HepG2 (cell line): Measurements from ENCODE around the gene VEGFA. TPM values are rescaled to one million over a fixed set of nuclear protein-coding genes. Genes with fewer than 3 reads are reported as not detected.

Source experiments
- ADNP ChIP-seq: sonication (generic); formaldehyde crosslinking; IDR thresholded peaks from 2 replicates; pipeline ENCODE4 v1.4.0; 2020; ENCODE audit warnings: missing genetic modification reagents
- AGO1 ChIP-seq: fragments of 200-400 bp; formaldehyde crosslinking; IDR thresholded peaks from 2 replicates; pipeline ENCODE4 v1.6.1; 2017; ENCODE audit warnings: mild to moderate bottlenecking, low read depth, low read length, moderate library complexity; ENCODE audit not compliant: poor library complexity, severe bottlenecking
- CBX2 ChIP-seq, 2 experiments: fragments of 200-600 bp in 1 of 2; sonication (generic); formaldehyde crosslinking in 1 of 2; IDR thresholded peaks; 2 replicates each; pipeline versions ENCODE4 v1.7.0 to v1.8.1; 2018 to 2022; ENCODE audit warnings: low read depth in 2 of 2, low read length in 1 of 2, mild to moderate bottlenecking in 1 of 2, missing genetic modification reagents in 1 of 2
- CREM ChIP-seq, 2 experiments: sonication (generic) in 1 of 2; formaldehyde crosslinking in 1 of 2; IDR thresholded peaks; 2 replicates each; pipeline versions ENCODE4 v1.4.0 to v1.6.1; 2016 to 2020; ENCODE audit warnings: antibody characterized with exemption in 1 of 2, mild to moderate bottlenecking in 1 of 2, missing genetic modification reagents in 1 of 2
- EEA1 ChIP-seq: sonication (generic); formaldehyde crosslinking; IDR thresholded peaks from 2 replicates; pipeline ENCODE4 v1.5.1; 2020; ENCODE audit warnings: mild to moderate bottlenecking, missing genetic modification reagents, borderline replicate concordance
- GATA4 ChIP-seq: sonication (generic); IDR thresholded peaks from 2 replicates; pipeline ENCODE4 v1.6.1; 2016; ENCODE audit warnings: antibody characterized with exemption, low read depth, borderline replicate concordance
- KAT2B ChIP-seq: fragments of 150-350 bp; IDR thresholded peaks from 2 replicates; pipeline ENCODE4 v1.6.1; 2014; ENCODE audit warnings: low read depth, low read length, borderline replicate concordance
- MZF1 ChIP-seq: sonication (generic); formaldehyde crosslinking; IDR thresholded peaks from 2 replicates; pipeline ENCODE4 v1.8.1; 2023; ENCODE audit warnings: mild to moderate bottlenecking, missing genetic modification reagents, borderline replicate concordance
- NRL ChIP-seq: sonication (generic); formaldehyde crosslinking; IDR thresholded peaks from 2 replicates; pipeline ENCODE4 v1.5.0; 2020; ENCODE audit warnings: missing genetic modification reagents, mild to moderate bottlenecking, moderate library complexity, borderline replicate concordance
- ONECUT2 ChIP-seq: sonication (generic); formaldehyde crosslinking; IDR thresholded peaks from 2 replicates; pipeline ENCODE4 v1.4.0; 2020; ENCODE audit warnings: missing genetic modification reagents
- SAFB2 ChIP-seq: sonication (generic); formaldehyde crosslinking; IDR thresholded peaks from 2 replicates; pipeline ENCODE4 v1.5.1; 2020; ENCODE audit warnings: missing genetic modification reagents, low read depth, mild to moderate bottlenecking, borderline replicate concordance
- SMAD9 ChIP-seq: sonication (generic); formaldehyde crosslinking; IDR thresholded peaks from 2 replicates; pipeline ENCODE4 v1.5.1; 2020; ENCODE audit warnings: mild to moderate bottlenecking, missing genetic modification reagents
- TOE1 ChIP-seq: sonication (generic); formaldehyde crosslinking; IDR thresholded peaks from 2 replicates; pipeline ENCODE4 v1.4.0; 2020; ENCODE audit warnings: mild to moderate bottlenecking, missing genetic modification reagents
- ZBTB39 ChIP-seq: sonication (generic); formaldehyde crosslinking; IDR thresholded peaks from 2 replicates; pipeline ENCODE4 v1.5.0; 2020; ENCODE audit warnings: missing genetic modification reagents
- ZNF101 ChIP-seq: sonication (generic); formaldehyde crosslinking; IDR thresholded peaks from 2 replicates; pipeline ENCODE4 v1.4.0; 2020; ENCODE audit warnings: mild to moderate bottlenecking, low read depth, missing genetic modification reagents, borderline replicate concordance
- ZNF143 ChIP-seq: sonication (generic); formaldehyde crosslinking; IDR thresholded peaks from 2 replicates; pipeline ENCODE4 v1.4.0; 2020; ENCODE audit warnings: missing genetic modification reagents
- ZNF354B ChIP-seq: sonication (generic); formaldehyde crosslinking; IDR thresholded peaks from 2 replicates; pipeline ENCODE4 v1.8.0; 2022; ENCODE audit warnings: mild to moderate bottlenecking, missing genetic modification reagents
- ZNF556 ChIP-seq: sonication (generic); formaldehyde crosslinking; IDR thresholded peaks from 2 replicates; pipeline ENCODE4 v1.4.0; 2020; ENCODE audit warnings: mild to moderate bottlenecking, missing genetic modification reagents, borderline replicate concordance
- ZNF615 ChIP-seq: sonication (generic); formaldehyde crosslinking; IDR thresholded peaks from 2 replicates; pipeline ENCODE4 v1.5.0; 2020; ENCODE audit warnings: mild to moderate bottlenecking, missing genetic modification reagents, borderline replicate concordance
- ZNF704 ChIP-seq: sonication (generic); formaldehyde crosslinking; IDR thresholded peaks from 2 replicates; pipeline ENCODE4 v1.8.1; 2023; ENCODE audit warnings: mild to moderate bottlenecking, inconsistent platforms, moderate library complexity, missing genetic modification reagents, borderline replicate concordance
- polyA plus RNA-seq, 8 experiments: library from polyadenylated mRNA; depleted of rRNA in 3 of 8; stranded (reverse) in 7 of 8; unstranded in 1 of 8; fragments of >200 nt; fragmentation: Illumina TruSeq in 4 of 8; extraction: Trizol in 4 of 8; gene quantifications; 2 replicates each; pipeline versions ENCODE4 v1.2.1 to v1.2.3, GENCODE V29; 2011 to 2016; ENCODE audit warnings: low read depth in 4 of 8, missing spikeins in 1 of 8, mixed read lengths in 1 of 8; ENCODE audit not compliant: insufficient read depth in 1 of 8
- total RNA-seq, 5 experiments: library from RNA; depleted of rRNA; stranded (reverse); fragments of >200 nt; fragmentation: Illumina TruSeq; extraction: Trizol; gene quantifications; 2 replicates each; pipeline ENCODE4 v1.2.3, GENCODE V29; 2016; ENCODE audit warnings: low read depth in 1 of 5
- TF ChIP-seq, protein P1 (sequence below): sonication (generic); formaldehyde crosslinking; IDR thresholded peaks from 2 replicates; pipeline ENCODE4 v1.4.0; 2020; ENCODE audit warnings: mild to moderate bottlenecking, missing genetic modification reagents, borderline replicate concordance

Gene VEGFA
- total and polyA plus RNA-seq, 2 of the 13 experiments (the other 11 are each of a cell fraction or from before 2014, with no cell fraction given) = 68.1 to 629 TPM

- TF ChIP-seq ZNF556 (no peak), MZF1 (no peak), ADNP (CRISPR knock-in tag) (no peak), ZNF704 (CRISPR knock-in tag) (no peak), ZNF101 (no peak), NRL (no peak), ZNF354B (CRISPR knock-in tag) (no peak), SMAD9 (CRISPR knock-in tag) (no peak), CBX2 (IDR thresholded peaks at IDR 0.05; ENCODE audit: low read depth, low read length) (no peak), CBX2 (CRISPR knock-in tag; IDR thresholded peaks at IDR 0.05; ENCODE audit: low read depth) (no peak), ZNF615 (no peak), ONECUT2 (CRISPR knock-in tag) (no peak), EEA1 (CRISPR knock-in tag) (no peak), GATA4 (no peak), TOE1 (no peak; the same call in 1 of the 2 replicates), ZNF143 (CRISPR knock-in tag) (no peak), ZBTB39 (CRISPR knock-in tag) (no peak; the same call in 1 of the 2 replicates), AGO1 (no peak), KAT2B (no peak), CREM (IDR thresholded peaks at IDR 0.05) (no peak; the same call in 1 of the 2 replicates), CREM (CRISPR knock-in tag; IDR thresholded peaks at IDR 0.05) (no peak), SAFB2 (no peak)
- TF ChIP-seq, protein P1, sequence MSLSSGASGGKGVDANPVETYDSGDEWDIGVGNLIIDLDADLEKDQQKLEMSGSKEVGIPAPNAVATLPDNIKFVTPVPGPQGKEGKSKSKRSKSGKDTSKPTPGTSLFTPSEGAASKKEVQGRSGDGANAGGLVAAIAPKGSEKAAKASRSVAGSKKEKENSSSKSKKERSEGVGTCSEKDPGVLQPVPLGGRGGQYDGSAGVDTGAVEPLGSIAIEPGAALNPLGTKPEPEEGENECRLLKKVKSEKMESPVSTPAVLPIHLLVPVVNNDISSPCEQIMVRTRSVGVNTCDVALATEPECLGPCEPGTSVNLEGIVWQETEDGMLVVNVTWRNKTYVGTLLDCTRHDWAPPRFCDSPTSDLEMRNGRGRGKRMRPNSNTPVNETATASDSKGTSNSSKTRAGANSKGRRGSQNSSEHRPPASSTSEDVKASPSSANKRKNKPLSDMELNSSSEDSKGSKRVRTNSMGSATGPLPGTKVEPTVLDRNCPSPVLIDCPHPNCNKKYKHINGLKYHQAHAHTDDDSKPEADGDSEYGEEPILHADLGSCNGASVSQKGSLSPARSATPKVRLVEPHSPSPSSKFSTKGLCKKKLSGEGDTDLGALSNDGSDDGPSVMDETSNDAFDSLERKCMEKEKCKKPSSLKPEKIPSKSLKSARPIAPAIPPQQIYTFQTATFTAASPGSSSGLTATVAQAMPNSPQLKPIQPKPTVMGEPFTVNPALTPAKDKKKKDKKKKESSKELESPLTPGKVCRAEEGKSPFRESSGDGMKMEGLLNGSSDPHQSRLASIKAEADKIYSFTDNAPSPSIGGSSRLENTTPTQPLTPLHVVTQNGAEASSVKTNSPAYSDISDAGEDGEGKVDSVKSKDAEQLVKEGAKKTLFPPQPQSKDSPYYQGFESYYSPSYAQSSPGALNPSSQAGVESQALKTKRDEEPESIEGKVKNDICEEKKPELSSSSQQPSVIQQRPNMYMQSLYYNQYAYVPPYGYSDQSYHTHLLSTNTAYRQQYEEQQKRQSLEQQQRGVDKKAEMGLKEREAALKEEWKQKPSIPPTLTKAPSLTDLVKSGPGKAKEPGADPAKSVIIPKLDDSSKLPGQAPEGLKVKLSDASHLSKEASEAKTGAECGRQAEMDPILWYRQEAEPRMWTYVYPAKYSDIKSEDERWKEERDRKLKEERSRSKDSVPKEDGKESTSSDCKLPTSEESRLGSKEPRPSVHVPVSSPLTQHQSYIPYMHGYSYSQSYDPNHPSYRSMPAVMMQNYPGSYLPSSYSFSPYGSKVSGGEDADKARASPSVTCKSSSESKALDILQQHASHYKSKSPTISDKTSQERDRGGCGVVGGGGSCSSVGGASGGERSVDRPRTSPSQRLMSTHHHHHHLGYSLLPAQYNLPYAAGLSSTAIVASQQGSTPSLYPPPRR (CRISPR knock-in tag) = peak; percentile 72; the same call in 1 of the 2 replicates
These were observed 44.9 kb upstream of the VEGFA start (continued) for GRCh38 chr6:43724914-43725642.
